GM19397 (cell line): ENCODE measurements around the gene FAP.
A peak's percentile ranks its signal among the peaks of the same experiment; 100 is the strongest.

Source experiments
- ATAC-seq: cut with Tn5 transposase; IDR thresholded peaks from one replicate; pipeline ENCODE4 v1.9.1; 2021; ENCODE audit warnings: mild to moderate bottlenecking, moderate library complexity; ENCODE audit not compliant: unreplicated experiment

The FAP gene

GRCh38 chr2:162138310-162138709 lies 104.9 kb downstream of the FAP start:
- ATAC-seq = no peak

GRCh38 chr2:162127422-162127821 lies 115.8 kb downstream of the FAP start:
- ATAC-seq = no peak

GRCh38 chr2:162126527-162126926 lies 116.7 kb downstream of the FAP start:
- ATAC-seq = no peak

DNA sequence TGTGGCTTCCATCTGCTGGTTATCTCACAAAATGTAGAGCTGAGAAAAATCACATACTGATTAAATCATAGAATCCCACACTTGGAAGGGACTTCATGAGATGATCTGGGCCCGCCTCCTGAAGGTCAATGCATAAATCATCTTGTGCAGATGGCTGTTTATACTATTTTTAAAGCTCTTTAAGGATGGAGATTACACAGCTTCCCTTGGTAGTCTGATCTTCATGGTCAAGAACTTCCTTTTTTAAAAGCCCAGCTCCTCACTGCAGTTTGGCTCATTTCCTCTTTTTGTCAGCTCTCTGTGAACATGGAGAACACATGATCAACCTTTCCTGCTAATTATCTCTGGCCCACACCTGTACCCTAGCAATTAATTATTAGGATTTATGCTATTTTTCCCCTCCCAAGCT lies 117.1 kb downstream of the FAP start:
- ATAC-seq = peak; percentile 92

GRCh38 chr2:162125138-162125537 lies 118.1 kb downstream of the FAP start:
- no peak for ATAC-seq

- no peak for ATAC-seq
Observed at GRCh38 chr2:162123806-162124758, 119.2 kb downstream of the FAP start.
